Measurements from ENCODE around the gene UNC5A. TPM values are rescaled to one million over a fixed set of nuclear protein-coding genes. Genes with fewer than 3 reads are reported as not detected.

UNC5A gene
- total RNA-seq, 1 donor from 2014 or later = 0.05 TPM

- DNase-seq (ENCODE audit: low spot score) = no peak
- intact Hi-C loops (cut with DNase I) = no loop called here
These were observed 12.8 kb upstream of the UNC5A start for GRCh38 chr5:176797456-176798050.

GRCh38 chr5:176798086-176798876 lies 12.1 kb upstream of the UNC5A start:
- no peak for DNase-seq (ENCODE audit: low spot score)

DNA sequence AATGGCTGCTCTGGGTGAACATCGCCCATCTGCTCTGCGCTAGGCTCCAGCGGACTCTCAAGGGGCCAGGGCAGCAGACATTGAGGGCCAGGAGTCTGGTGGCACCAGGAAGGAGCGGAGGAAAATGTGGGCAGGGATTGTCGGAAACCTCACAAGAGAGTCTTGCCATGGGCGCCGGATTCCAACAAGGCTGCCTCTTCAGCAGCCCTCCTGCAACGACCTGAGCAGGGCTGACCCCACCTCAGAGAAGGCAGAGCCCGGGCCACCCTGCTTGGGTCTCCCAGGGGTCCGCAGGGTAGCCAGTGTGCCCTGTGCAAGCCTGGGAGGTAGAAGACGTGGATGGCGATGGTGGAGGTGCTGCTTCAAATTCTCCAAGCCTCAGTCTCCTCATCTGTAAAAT lies 11.4 kb upstream of the UNC5A start:
- no peak for DNase-seq (ENCODE audit: low spot score)

More at GRCh38 chr5:176798086-176798876, 12.1 kb upstream of the UNC5A start:
- intact Hi-C loops (cut with DNase I) = no loop called here

GRCh38 chr5:176799488-176799887 lies 10.9 kb upstream of the UNC5A start:
- intact Hi-C loops (cut with DNase I) = no loop called here
- no peak for DNase-seq (ENCODE audit: low spot score)

More for the DNA sequence above, 11.4 kb upstream of the UNC5A start:
- intact Hi-C loops (cut with DNase I) = no loop called here

- no peak for DNase-seq (ENCODE audit: low spot score)
- intact Hi-C loops (cut with DNase I) = no loop called here
These were observed 10.3 kb upstream of the UNC5A start for GRCh38 chr5:176800024-176800423.

DNA sequence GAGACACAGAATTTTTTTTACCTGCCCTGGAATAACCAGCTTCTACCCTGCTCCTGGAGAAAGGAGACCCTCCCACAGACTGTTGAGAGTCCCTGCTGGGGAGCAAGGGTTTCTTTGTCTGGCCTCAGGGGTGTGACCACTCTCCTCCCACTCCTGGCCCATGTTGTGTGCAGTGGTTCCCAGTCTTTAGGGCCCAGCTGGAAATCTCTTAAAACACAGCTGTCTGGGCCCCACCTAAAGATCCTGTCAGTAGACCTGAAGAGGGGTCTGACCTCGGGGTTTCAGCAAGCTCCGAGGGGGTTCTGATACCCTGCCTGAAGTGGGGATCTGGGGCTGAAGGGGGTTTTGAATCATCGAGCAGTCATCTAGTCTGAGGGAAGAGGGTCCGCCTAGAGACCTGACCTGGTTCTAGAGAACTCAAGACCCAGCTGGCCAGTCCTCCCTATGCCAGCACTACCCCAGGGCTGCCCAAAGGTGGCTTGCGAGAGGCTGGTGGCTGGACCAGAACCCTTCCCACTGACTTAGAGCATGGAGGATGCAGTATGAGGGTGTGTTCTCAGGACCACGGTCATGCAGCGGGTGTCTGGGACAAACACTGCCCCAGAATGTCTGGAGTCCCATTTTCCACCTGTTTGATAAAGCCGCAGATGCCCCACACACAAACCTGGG lies 8.1 kb upstream of the UNC5A start:
- no peak for DNase-seq (ENCODE audit: low spot score)
- intact Hi-C loops (cut with DNase I) = no loop called here

DNA sequence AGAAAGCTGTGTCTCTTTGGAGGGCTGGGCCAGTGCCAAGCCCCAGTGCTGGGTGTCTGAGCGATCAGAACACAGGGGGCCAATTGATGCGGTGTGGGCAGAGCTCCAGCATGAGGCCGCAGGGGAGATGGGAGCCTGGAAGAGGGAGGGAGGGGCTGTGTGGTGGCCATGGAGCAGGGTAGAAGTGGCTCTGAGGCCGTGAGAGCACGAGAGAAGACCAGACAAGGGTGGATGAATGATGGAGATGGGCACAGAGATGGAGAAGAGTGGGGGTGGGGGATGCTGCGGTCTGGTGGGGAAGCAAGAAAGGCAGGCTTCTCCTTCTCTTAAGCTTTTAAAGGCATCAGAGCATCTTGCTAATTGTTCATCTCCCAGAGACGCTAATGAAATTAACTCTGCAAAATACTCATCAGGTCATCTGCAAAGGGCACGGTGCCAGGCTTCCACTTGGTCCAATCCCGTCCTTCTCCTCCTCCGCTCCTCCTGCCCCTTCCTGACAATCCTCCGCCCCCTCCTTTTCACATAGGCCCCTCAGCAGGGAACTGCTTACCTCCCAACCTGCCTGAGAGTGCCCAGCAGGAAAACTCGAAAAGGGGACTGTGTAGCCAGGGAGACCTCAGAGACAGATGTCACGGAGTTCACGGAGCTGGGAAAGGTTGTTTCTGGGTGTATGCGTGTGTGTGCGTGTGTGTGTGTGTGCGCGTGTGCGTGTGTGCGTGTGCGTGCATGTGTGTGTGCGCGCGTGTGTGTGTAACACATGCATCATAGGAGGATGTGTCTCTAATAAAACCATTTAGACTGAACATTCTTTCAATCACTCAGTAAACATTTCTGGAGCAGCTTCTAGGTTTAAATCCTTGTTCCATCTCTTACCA lies 7.1 kb upstream of the UNC5A start:
- no peak for DNase-seq (ENCODE audit: low spot score)
- intact Hi-C loops (cut with DNase I) = no loop called here

GRCh38 chr5:176803943-176804498 lies 6.3 kb upstream of the UNC5A start:
- intact Hi-C loops (cut with DNase I) = no loop called here
- no peak for DNase-seq (ENCODE audit: low spot score)

GRCh38 chr5:176806137-176806536 lies 4.2 kb upstream of the UNC5A start:
- intact Hi-C loops (cut with DNase I) = no loop called here
- DNase-seq (ENCODE audit: low spot score) = no peak

DNA sequence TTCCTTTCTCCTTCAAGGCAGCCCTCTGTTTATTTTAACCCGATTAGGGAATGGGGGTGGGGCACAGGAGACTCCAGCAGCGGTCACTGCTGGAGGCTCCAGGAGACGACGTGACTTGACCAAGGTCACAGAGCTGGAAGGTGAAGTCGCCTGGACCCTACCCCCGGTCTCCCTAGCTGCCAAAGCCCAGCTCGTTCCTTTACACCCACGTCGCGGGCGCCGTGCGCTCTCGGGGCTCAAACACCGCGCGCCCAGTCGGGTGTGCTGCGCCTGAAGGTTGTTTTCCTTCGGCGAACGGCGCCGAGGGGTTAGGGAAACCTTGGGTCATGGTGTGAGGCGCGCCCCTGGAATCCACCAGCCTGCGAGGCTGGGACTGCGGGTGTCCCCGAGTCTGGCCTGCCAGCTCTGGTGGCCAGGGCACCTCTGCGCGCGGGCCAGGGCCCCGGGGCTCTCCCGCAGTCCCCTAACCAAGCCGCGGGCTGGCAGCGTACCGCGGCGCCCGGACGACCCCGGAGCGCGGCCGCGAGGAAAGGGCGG lies 747 bp upstream of the UNC5A start:
- intact Hi-C loops (cut with DNase I) = no loop called here
- no peak for DNase-seq (ENCODE audit: low spot score)

DNA sequence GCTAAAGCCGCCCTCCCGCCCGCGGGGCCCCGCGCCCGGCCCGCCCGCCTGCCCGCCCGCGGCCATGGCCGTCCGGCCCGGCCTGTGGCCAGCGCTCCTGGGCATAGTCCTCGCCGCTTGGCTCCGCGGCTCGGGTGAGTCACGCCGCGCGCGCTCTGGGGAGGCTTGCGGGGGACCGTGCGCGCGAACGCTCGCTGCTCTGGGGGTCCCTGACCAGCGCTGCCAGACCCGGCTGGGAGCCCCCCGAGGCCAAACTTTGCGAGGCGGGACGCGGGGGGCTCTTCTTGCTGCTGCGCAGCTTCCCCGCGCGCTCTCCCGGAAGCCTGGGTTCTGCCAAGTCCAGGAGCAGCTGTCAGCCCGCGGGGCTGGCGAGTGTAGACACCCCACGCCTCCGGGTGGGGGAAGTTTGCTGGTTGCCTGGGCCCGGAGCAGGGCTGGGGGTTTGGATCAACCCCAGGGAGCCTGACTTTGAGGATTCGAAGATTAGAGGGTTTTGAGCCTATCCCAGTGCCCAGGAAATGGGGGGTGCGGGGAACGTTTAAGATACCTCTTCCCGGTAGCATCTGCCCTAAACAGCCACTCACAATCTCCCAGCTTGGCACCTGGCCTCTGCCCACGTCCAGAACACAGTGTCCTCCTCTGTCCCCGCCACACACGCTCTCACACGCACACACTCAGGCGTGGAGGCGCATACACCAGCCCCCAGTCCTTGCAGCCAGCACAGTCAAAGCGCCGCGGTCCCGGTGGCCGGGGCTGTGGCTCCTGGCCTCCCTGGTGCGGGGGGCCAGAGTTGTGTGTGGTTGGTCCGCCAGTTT lies 535 bp downstream of the UNC5A start:
- DNase-seq (ENCODE audit: low spot score) = no peak
- intact Hi-C loops (cut with DNase I) = no loop called here

DNA sequence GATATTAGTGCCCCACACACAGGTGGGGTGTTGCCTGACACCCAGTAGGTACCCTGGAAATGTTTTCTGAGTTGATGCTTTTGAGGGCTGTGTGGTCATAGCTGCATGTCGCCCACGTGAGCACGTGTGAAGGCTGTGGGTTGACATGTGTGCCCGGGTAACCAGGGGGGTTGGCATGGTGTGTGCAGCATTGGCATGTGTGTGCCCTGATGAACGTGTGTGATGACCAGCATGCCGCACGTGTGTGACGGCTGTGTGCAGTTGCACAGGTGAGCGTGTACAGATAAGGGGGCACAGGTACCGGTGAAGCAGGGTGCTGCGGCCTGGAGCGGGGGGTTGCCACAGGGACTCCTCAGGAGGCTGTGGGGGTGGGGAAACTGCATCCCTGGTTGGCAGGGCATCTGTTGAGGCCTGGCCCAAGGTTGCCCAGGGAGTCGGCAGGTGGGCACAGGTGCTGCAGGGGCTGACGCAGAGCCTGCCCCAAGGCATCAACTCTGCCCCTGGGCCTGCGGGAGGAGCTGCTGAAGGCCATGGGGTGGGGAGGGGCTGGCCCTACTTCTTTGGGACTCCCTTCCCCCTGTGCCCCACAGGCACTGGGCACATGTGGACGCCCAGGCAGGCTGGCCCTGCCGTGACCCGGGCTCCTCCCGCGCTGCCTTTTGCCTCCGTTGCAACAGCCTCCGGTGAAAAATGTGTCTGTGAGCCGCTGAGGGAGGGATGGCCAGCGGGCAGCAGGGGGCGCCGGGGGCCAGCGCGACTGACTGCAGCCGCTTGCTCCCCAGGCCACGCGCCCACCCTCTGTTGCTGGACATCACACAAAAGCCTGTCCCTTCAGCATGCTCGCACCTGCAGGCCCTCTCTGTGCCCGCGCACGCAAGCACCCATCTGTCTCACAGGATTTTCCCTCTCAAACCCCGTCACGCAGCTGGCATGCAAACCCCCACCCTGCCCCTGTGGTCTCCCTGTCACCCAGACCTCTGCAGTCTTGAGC lies 2.2 kb downstream of the UNC5A start:
- no peak for DNase-seq (ENCODE audit: low spot score)
- intact Hi-C loops (cut with DNase I) = no loop called here

- DNase-seq (ENCODE audit: low spot score) = no peak
- intact Hi-C loops (cut with DNase I) = no loop called here
These were observed 3.4 kb downstream of the UNC5A start for GRCh38 chr5:176813587-176814312.

DNA sequence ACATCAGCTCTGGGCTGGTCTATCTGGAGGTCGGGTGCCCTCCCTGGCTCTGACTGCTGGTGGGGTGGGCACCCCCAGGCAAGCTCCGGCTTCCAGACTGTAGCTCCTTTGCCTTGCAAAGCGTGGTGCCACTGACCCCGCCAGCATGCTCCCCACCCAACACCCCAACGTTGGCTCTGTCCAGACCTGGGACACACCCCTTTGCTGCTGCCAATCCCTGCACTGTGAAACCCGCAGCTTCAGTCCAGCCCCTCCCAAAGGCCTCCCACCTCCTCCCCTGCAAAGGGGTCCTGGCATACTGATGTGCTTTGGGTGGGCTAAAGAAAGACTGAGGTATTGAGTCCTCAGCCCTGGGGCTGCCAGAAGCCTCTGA lies 3.9 kb downstream of the UNC5A start:
- no peak for DNase-seq (ENCODE audit: low spot score)
- intact Hi-C loops (cut with DNase I) = no loop called here

DNA sequence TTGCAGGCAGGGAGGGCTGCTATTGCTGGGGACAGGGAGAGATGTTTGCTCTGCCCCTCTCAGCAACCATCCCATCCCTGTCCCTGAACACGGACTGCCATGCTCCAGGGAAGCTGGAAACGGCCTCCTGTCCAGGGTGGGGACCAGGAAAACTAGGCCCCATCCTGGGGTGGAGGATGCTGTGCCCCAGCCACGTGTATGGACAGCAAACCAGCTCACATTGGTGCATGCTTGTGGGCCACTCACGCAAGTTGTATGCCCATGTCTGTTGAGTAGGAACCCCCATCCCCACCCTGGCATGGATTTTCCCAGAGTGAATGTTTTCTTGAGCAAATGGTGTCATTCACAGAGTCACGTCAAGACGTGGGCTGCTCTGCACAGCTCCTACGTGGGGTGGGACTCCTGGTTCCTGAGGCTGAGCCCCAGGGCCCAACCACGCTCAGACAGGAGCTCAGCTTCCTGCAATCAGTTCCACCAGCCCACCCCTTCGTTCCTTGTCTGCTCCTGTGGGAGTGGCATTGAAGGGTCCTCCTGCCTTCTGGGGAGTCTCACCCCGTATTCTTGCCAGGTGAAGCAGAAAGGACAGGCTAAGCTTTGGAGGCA lies 4.6 kb downstream of the UNC5A start:
- intact Hi-C loops (cut with DNase I) = no loop called here
- DNase-seq (ENCODE audit: low spot score) = no peak

DNA sequence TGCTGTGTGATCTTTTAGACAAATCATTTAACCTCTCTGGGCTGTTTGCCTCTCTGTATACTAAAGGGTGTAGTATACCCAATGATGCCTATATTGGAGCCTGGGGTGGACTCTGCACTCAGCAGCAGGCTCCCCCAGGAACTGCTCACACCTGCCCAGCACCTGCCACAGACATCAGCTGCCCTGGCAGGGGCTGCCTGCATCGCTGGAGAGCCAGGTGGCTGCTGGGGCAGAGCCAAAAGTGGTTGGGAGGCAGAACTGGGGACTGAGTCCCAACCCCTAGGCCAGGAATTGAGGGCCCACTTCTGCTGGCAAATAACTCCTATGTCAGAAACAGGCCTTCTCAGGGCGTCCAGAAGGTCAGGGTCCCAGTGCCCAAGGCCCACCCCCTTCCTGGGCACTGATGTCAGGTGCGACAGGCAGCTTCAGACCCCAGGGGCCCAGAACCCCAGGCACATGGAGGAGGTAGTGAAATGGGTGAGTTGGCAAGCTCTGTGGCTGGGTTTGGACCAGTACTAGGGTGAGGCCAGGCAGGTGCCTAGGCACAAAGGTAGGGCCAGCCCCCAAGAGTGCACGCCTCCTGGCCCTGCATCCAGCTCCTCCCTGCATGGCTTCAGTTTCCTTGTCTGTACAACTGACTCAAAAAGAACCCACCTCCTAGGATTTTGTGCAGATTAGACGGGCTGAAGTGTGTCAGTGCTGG lies 5.8 kb downstream of the UNC5A start:
- intact Hi-C loops (cut with DNase I) = no loop called here
- no peak for DNase-seq (ENCODE audit: low spot score)

Measured in cardiac septum (tissue), 1 donor.